Right cardiac atrium (tissue), 5 donors: Measurements from ENCODE around the gene GPATCH3. TPM values are rescaled to one million over a fixed set of nuclear protein-coding genes. Genes with fewer than 3 reads are reported as not detected.
"Not testable (repeated sequence)": the region's sequence is repeated elsewhere in the genome, so short reads cannot be mapped to it uniquely, and the experiment has no call there.

Experiments
- ATAC-seq, 2 donors: fragments of 200-7000 bp; cut with Tn5 transposase; one replicate each; pipeline versions ENCODE4 v1.8.0 to v1.9.1; 2020; ENCODE audit warnings: moderate library complexity in 2 of 2, mild to moderate bottlenecking in 1 of 2
- DNase-seq, 3 donors: peaks; one replicate each; pipeline ENCODE4 v3.0.0-alpha.2; 2020
- H3K27ac ChIP-seq: one replicate; pipeline ENCODE4 v1.5.1; 2013; ENCODE audit warnings: mild to moderate bottlenecking, low read length, control low read depth, moderate library complexity
- H3K27me3 ChIP-seq: one replicate; pipeline ENCODE4 v1.6.1; 2013; ENCODE audit not compliant: control insufficient read depth, insufficient read depth
- H3K4me1 ChIP-seq: one replicate; pipeline ENCODE4 v1.6.1; 2013; ENCODE audit warnings: low read length; ENCODE audit not compliant: control insufficient read depth, insufficient read depth
- H3K4me3 ChIP-seq: one replicate; pipeline ENCODE4 v1.5.1; 2013; ENCODE audit warnings: low read length, control low read depth
- H3K9me3 ChIP-seq: one replicate; pipeline ENCODE4 v1.6.1; 2013; ENCODE audit warnings: low read length; ENCODE audit not compliant: control insufficient read depth
- whole genome bisulfite sequencing: extraction: QIAGEN DNeasy Blood & Tissue Kit; methylation state at CpG from one replicate; pipeline ENCODE4 v1.1.7; 2013; 5-methylcytosine and 5-hydroxymethylcytosine counted together
- intact Hi-C, 4 donors: fragments of 100-400 bp; cut with DNase I; formaldehyde crosslinking; loops; one replicate each; pipeline versions ENCODE4 v1.11.0 to v1.14.0; 2022 to 2023
- long read RNA-seq, 4 donors: library from polyadenylated mRNA; unstranded; transcript quantifications; one replicate each; pipeline ENCODE4 v2.0.0, GENCODE V29; 2020 to 2021
- polyA plus RNA-seq: library from polyadenylated mRNA; stranded (reverse); fragments of 200-250 nt; gene quantifications from one replicate; pipeline ENCODE4 v1.2.3, GENCODE V29; 2013
- total RNA-seq, 4 donors: library from RNA; stranded (reverse); fragmentation: NEBNext Ultra II Directional; extraction: Animal tissue kit (Norgen Biotek cat#: 25700); gene quantifications; one replicate each; pipeline ENCODE4 v1.2.1, GENCODE V29; 2021
- donor health status: healthy with polysubstance abuse.
- donor health status: DM: no; HTN: yes; CAD: no.
- donor health status: DM: no; HTN: no; CAD: no.
- donor health status: DM: no; HTN: yes; CAD: no; lungs with severe emphysema.
- donor health status: DM: yes; HTN: yes; CAD: no.

GPATCH3 gene, protein sequence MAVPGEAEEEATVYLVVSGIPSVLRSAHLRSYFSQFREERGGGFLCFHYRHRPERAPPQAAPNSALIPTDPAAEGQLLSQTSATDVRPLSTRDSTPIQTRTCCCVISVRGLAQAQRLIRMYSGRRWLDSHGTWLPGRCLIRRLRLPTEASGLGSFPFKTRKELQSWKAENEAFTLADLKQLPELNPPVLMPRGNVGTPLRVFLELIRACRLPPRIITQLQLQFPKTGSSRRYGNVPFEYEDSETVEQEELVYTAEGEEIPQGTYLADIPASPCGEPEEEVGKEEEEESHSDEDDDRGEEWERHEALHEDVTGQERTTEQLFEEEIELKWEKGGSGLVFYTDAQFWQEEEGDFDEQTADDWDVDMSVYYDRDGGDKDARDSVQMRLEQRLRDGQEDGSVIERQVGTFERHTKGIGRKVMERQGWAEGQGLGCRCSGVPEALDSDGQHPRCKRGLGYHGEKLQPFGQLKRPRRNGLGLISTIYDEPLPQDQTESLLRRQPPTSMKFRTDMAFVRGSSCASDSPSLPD
- total RNA-seq: 10 to 100 TPM in 2 of 4 donors, 1 to 10 TPM in 2; 7.9 to 11.7 (median 9.8) TPM
- 6.0 TPM for polyA plus RNA-seq
- long read RNA-seq, donor 1, transcript GPATCH3-201 (7 exons, 2,123 nt): major isoform, 16 of 19 reads
- long read RNA-seq, donor 1, partial matches to known transcripts: 0 of 19 reads
- long read RNA-seq, donor 1, other reads (novel, unspliced or antisense): 3 of 19 reads
- long read RNA-seq, donor 2, transcript GPATCH3-201 (7 exons, 2,123 nt): major isoform, 13 of 14 reads
- long read RNA-seq, donor 2, partial matches to known transcripts: 0 of 14 reads
- long read RNA-seq, donor 2, other reads (novel, unspliced or antisense): 1 of 14 reads
- long read RNA-seq, donor 3, transcript GPATCH3-201 (7 exons, 2,123 nt): major isoform, 32 of 37 reads
- long read RNA-seq, donor 3, partial matches to known transcripts: 1 of 37 reads
- long read RNA-seq, donor 3, other reads (novel, unspliced or antisense): 4 of 37 reads
- long read RNA-seq, donor 4, transcript GPATCH3-201 (7 exons, 2,123 nt): major isoform, 8 of 9 reads
- long read RNA-seq, donor 4, partial matches to known transcripts: 0 of 9 reads
- long read RNA-seq, donor 4, other reads (novel, unspliced or antisense): 1 of 9 reads

DNA sequence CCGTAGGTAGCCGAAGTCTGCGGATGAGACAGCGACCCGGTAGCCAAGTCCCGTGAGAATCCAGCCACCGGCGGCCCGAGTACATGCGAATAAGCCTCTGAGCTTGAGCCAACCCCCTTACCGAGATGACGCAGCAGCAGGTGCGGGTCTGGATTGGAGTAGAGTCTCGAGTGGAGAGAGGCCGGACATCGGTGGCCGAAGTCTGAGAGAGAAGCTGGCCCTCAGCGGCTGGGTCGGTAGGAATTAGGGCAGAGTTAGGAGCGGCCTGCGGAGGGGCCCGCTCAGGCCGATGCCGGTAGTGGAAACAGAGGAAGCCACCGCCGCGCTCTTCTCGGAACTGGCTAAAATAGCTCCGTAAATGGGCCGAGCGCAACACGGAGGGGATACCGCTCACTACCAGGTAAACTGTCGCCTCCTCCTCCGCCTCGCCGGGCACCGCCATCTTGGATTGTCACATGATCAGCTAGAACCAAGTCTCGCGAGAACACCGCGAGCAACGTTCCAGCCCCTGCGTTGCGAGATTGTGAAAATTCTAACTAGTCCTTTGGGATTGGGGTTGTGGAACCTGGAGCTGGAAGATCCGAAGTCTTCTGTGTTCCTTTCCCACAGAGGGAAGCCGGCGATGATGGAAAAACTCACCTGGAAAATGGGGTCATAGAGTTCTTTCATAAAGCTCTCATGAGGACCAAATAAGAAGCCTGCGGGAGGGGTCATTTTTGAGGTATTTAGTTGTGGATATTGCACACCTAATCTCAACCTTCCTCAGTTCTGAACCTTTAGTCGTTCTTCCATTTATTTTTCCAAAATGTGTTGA lies at the start of gene GPATCH3:
Gene GPATCH3 (minus strand): TSS at position 467 of the 814 bp plus-strand sequence. CDS start 25 bp downstream, at position 442.
- peak within 1 kb of the TSS; percentile 87 for H3K27ac ChIP-seq
- ATAC-seq (peak; percentile 91 to 93), DNase-seq (peak; percentile 94 to 98 (median 96))
- no peaks in the 10 kb centered on the region for H3K27me3 ChIP-seq
- WGBS: under 1% methylated on average over 50 of the region's 50 CpGs
- peak within 1 kb of the TSS; percentile 97 for H3K4me3 ChIP-seq
- intact Hi-C loops: no loop called here
- H3K9me3 ChIP-seq: no peaks in the 10 kb centered on the region
- H3K4me1 ChIP-seq: peaks cover 2% of the 10 kb centered on the region

DNA sequence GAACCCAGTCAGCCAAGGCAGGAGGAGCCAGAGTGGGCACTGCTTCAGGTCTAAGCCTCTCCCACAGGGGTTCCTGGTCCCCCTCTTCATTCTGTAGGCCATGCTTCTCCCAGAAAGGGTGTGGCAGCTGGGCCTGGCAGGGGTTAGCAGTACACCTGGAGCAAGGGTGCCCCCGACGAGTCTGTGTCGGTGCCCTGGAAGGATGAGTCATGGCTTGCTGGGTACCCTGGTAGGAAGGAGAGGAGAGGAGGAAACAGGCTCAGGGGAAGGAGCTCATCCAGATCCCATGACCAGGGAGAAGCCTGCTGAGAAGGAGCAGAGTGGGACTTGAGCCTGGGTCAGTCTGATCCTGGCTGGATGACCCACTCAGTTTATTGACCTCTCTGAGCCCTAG lies 49.7 kb upstream of the GPATCH3 start:
- no peaks in the 10 kb centered on the region for H3K9me3 ChIP-seq
- H3K27ac ChIP-seq: peak overlapping the region; percentile 71
- WGBS: 77% methylated on average over 3 of the region's 3 CpGs
- intact Hi-C loops: no loop called here
- H3K27me3 ChIP-seq: no peaks in the 10 kb centered on the region
- peaks cover 2% of the 10 kb centered on the region for H3K4me1 ChIP-seq
- ATAC-seq (peak; percentile 5 to 6), DNase-seq (no peak)
- no peak overlapping the region for H3K4me3 ChIP-seq

DNA sequence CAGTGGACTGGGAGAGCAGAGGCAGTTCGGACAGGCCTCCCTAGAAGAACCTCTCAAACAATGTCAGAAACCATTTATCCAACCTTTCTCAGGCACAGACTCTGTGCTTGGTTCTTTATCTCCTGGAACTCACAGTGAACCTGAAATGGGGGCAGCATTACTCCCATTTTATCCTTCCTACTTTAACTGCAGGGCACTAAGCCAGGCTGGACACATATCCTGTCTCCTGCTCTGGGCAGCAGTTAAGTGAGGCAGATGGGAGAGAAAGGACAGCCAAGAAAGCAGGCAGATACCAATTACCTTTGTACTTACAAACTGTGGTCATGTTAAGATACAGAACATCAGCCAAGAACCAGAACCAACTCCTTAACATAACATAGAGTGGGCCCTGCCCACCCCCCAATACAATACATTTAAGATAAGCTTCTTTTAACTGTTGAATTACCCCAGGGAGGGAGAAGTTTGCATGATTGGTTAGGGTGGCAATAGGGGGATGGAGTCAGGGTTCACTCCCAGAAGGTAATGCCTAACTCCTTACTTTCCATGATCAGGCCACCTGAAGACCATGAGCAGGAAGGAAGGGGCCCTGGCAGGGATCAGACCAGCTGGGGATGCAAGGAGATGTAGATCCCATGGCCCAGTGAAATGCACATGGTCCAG lies 49.1 kb upstream of the GPATCH3 start:
- peak overlapping the region; percentile 89 for H3K27ac ChIP-seq
- DNase-seq: no peak
- 46% methylated on average over 1 of the region's 1 CpG for WGBS
- no peaks in the 10 kb centered on the region for H3K27me3 ChIP-seq
- no peaks in the 10 kb centered on the region for H3K9me3 ChIP-seq
- no peak overlapping the region for H3K4me3 ChIP-seq
- intact Hi-C loops: no loop called here
- peaks cover 2% of the 10 kb centered on the region for H3K4me1 ChIP-seq
- peak; percentile 48 to 54 for ATAC-seq

DNA sequence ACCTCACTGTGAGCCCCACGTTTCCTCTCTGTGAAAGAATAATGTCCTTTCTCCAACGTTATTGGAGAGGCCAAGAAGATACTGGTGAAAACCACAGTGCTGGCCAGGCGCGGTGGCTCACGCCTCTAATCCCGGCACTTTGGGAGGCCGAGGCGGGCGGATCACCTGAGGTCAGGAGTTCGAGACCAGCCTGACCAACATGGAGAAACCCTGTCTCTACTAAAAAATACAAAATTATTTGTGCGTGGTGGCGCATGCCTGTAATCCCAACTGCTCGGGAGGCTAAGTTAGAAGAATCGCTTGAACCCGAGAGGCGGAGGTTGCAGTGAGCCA lies 48.4 kb upstream of the GPATCH3 start:
- DNase-seq, ATAC-seq, H3K4me3 ChIP-seq, H3K9me3 ChIP-seq, intact Hi-C loops, H3K4me1 ChIP-seq, H3K27me3 ChIP-seq, H3K27ac ChIP-seq: not testable (repeated sequence)
- 91% methylated on average over 16 of the region's 16 CpGs for WGBS

DNA sequence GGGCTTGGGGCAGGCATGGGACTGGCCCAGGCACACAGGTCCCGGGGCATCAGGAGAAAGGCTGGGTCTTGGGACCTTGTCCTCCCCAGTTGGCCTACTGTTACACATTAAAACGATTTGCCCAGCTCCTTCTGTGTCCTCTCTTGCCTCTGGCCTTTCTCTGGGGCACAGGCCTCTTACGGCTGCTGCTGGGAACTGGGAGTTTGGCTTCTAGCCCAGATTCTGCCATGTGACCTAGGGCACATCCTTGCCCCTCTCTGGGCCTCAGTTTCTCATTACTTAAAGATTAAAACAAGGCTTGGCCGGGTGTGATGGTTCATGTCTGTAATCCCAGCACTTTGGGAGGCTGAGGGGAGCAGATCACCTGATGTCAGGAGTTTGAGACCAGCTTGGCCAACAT lies 46.0 kb upstream of the GPATCH3 start:
- Histone ChIP-seq H3K9me3 (no peaks in the 10 kb centered on the region), H3K4me1 (peaks cover 2% of the 10 kb centered on the region), H3K27me3 (no peaks in the 10 kb centered on the region), H3K27ac (peak overlapping the region; percentile 33), H3K4me3 (no peak overlapping the region)
- 64% methylated on average over 4 of the region's 4 CpGs for WGBS
- ATAC-seq: no peak
- intact Hi-C loops: no loop called here
- no peak for DNase-seq

DNA sequence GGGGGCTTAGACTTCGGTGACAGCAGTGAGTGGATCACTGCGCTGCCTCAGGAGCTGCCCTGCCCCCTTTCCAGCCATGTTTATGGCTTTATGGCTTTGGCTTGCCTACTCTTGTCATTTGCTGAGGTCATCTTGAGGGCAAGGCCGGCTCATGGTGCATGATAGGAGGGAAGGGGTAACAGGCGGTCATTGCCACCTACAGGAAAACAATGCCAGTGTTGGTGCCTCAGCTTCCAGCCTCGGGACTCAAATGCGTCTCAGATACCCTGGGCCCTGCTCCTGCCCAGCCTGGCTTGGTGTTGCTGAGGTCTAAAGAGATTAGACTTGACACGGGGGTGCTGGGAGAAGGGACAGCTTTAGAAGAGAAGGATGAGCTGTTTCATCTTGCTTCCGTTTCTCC lies 45.5 kb upstream of the GPATCH3 start:
- H3K27me3 ChIP-seq: no peaks in the 10 kb centered on the region
- H3K4me1 ChIP-seq: peaks cover 2% of the 10 kb centered on the region
- no peaks in the 10 kb centered on the region for H3K9me3 ChIP-seq
- peak overlapping the region; percentile 33 for H3K27ac ChIP-seq
- no peak for DNase-seq
- intact Hi-C loops: no loop called here
- 76% methylated on average over 8 of the region's 8 CpGs for WGBS
- no peak overlapping the region for H3K4me3 ChIP-seq
- peak; percentile 27 to 34 for ATAC-seq

DNA sequence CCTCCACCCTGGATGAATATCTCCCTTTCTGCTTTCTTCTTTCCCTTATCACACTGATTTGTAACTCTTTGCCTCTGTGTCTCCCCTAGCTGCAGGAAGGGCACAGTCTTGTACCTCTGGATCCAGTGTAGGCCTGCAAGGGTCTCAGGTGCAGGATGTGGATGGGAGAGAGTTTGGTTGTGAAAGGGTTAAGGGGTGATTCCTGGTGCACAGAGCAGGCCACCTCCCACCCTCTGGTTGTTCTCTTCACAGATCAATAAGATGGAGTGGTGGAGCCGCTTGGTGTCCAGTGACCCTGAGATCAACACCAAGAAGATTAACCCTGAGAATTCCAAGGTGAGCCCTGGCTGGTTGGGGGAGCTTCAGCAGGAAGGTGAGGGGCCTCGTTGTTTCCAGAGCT lies 44.9 kb upstream of the GPATCH3 start:
- H3K4me1 ChIP-seq: peaks cover 2% of the 10 kb centered on the region
- H3K9me3 ChIP-seq: no peaks in the 10 kb centered on the region
- no peak overlapping the region for H3K4me3 ChIP-seq
- H3K27me3 ChIP-seq: no peaks in the 10 kb centered on the region
- peak overlapping the region; percentile 33 for H3K27ac ChIP-seq
- ATAC-seq (no peak), DNase-seq (no peak)
- intact Hi-C loops: no loop called here
- 73% methylated on average over 2 of the region's 2 CpGs for WGBS

DNA sequence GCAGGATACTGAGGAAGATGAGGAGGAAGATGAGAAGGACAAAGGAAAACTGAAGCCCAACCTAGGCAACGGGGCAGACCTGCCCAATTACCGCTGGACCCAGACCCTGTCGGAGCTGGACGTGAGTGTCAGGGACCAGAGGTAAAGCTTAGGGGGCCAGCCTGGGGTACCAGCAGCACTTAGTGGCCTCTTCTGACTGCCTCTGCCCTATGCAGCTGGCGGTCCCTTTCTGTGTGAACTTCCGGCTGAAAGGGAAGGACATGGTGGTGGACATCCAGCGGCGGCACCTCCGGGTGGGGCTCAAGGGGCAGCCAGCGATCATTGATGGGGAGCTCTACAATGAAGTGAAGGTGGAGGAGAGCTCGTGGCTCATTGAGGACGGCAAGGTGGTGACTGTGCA lies 42.4 kb upstream of the GPATCH3 start:
- Histone ChIP-seq H3K27me3 (no peaks in the 10 kb centered on the region), H3K4me1 (peaks cover 8% of the 10 kb centered on the region)
- WGBS: 96% methylated on average over 12 of the region's 12 CpGs

DNA sequence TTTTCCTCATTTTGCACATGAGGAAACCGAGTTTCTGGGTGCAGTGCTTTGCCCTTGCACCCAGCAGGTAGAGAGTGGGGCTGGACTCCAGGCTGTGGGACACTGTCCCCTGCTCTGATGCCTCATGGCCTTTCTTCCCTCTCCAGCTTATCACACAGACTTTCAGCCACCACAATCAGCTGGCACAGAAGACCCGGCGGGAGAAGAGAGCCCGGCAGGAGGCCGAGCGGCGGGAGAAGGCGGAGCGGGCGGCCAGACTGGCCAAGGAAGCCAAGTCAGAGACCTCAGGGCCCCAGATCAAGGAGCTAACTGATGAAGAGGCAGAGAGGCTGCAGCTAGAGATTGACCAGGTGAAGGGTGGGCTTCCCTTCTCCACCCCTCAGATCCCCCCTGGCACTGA lies 41.0 kb upstream of the GPATCH3 start:
- DNase-seq (no peak), ATAC-seq (peak in 1 of 2 donors; percentile 27)
- 82% methylated on average over 10 of the region's 10 CpGs for WGBS
- Histone ChIP-seq H3K4me1 (peaks cover 8% of the 10 kb centered on the region), H3K9me3 (no peaks in the 10 kb centered on the region), H3K4me3 (no peak overlapping the region), H3K27ac (no peak overlapping the region), H3K27me3 (no peaks in the 10 kb centered on the region)
- intact Hi-C loops: no loop called here

More for the DNA sequence above, 42.4 kb upstream of the GPATCH3 start:
- Histone ChIP-seq H3K9me3 (no peaks in the 10 kb centered on the region), H3K27ac (no peak overlapping the region), H3K4me3 (no peak overlapping the region)
- ATAC-seq (no peak), DNase-seq (no peak)
- intact Hi-C loops: no loop called here

DNA sequence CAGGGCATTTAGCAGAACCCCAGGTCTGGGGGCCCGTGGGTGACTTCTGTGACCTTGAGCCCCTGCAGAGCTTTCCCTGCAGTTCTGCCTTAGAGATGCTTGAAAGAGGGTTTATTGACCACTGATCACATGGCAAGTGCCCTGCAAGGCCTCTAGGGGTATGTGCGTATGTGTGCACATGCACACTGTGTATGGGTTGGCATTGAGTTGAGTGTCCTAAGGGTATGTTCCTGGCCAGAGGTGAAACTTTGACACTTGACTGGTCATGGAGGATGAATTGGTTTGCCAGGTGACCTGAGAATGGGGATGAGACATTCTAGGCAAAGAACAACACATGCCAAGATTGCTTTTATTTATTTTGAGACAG lies 38.4 kb upstream of the GPATCH3 start:
- Histone ChIP-seq H3K27me3 (no peaks in the 10 kb centered on the region), H3K4me3 (no peak overlapping the region), H3K4me1 (peaks cover 8% of the 10 kb centered on the region), H3K9me3 (no peaks in the 10 kb centered on the region), H3K27ac (peak overlapping the region; percentile 56)
- ATAC-seq (peak in 1 of 2 donors; percentile 12), DNase-seq (no peak)
- WGBS: 89% methylated on average over 2 of the region's 2 CpGs
- intact Hi-C loops: no loop called here
